K562 (cell line): ENCODE measurements around the gene CPPED1. TPM values are rescaled to one million over a fixed set of nuclear protein-coding genes. Genes with fewer than 3 reads are reported as not detected.
A peak's percentile ranks its signal among the peaks of the same experiment; 100 is the strongest.

Experiments used
- CSDE1 ChIP-seq, 2 experiments: fragments of 450-650 bp; IDR thresholded peaks; 2 replicates each; pipeline ENCODE4 v1.6.1; 2016; ENCODE audit warnings: mild to moderate bottlenecking in 1 of 2
- GABPA ChIP-seq: fragments of 200-800 bp; sonication (Bioruptor generic); conservative IDR thresholded peaks from 2 replicates; pipeline ENCODE4 v1.6.1; 2016; ENCODE audit warnings: low read depth, missing genetic modification characterization, missing compliant biosample characterization
- MEF2D ChIP-seq: conservative IDR thresholded peaks from 2 replicates; pipeline ENCODE4 v1.6.1; 2016; ENCODE audit warnings: low read depth, missing genetic modification characterization, missing compliant biosample characterization
- SIRT6 ChIP-seq: IDR thresholded peaks from one replicate; pipeline ENCODE4 v1.6.1; 2012; ENCODE audit warnings: low read depth, mild to moderate bottlenecking, control low read depth, inconsistent platforms, low read length, moderate library complexity
- SMAD2 ChIP-seq: fragments of 150-350 bp; IDR thresholded peaks from 2 replicates; pipeline ENCODE4 v1.6.1; 2014; ENCODE audit warnings: low read depth, mild to moderate bottlenecking, low read length
- ZNF785 ChIP-seq: fragments of 250-450 bp; sonication (Bioruptor Pico); IDR thresholded peaks from 2 replicates; pipeline ENCODE4 v1.4.0; 2020; ENCODE audit warnings: mild to moderate bottlenecking
- polyA plus RNA-seq, 8 experiments: library from polyadenylated mRNA; depleted of rRNA in 4 of 8; stranded (reverse) in 5 of 8; unstranded in 3 of 8; fragments of >200 nt; fragmentation: Nextera tagmentation in 2 of 8; fragmentation: Illumina TruSeq in 1 of 8; extraction: Ambion mirVana in 2 of 8; extraction: Trizol in 1 of 8; gene quantifications; 2 replicates each; pipeline versions ENCODE4 v1.2.1 to v1.2.3, GENCODE V29; 2011 to 2014; ENCODE audit warnings: inconsistent platforms in 1 of 8, missing spikeins in 1 of 8
- total RNA-seq, 7 experiments: library from RNA; depleted of rRNA in 6 of 7; stranded (reverse); fragments of >200 nt in 6 of 7; fragmentation: Illumina TruSeq in 2 of 7; extraction: Trizol in 2 of 7; gene quantifications; 2 replicates each; pipeline versions ENCODE4 v1.2.1 to v1.2.3, GENCODE V29; 2011 to 2021; ENCODE audit warnings: low replicate concordance in 1 of 7
- TF ChIP-seq, protein P1 (sequence below): fragments of 200-600 bp; sonication (generic); IDR thresholded peaks from one replicate; pipeline ENCODE4 v1.6.1; 2012; ENCODE audit warnings: mild to moderate bottlenecking, low read depth, low read length, inconsistent platforms
- TF ChIP-seq, protein P2 (sequence below): sonication (generic); formaldehyde crosslinking; IDR thresholded peaks from 2 replicates; pipeline ENCODE4 v1.8.1; 2023; ENCODE audit warnings: missing genetic modification reagents, mild to moderate bottlenecking, borderline replicate concordance
- TF ChIP-seq, protein P3 (sequence below): sonication (generic); formaldehyde crosslinking; IDR thresholded peaks from 2 replicates; pipeline ENCODE4 v1.8.0; 2022; ENCODE audit warnings: mild to moderate bottlenecking, missing genetic modification reagents

The CPPED1 gene
- total and polyA plus RNA-seq, 9 of the 15 experiments (the other 6 are each of a cell fraction or from before 2014, with no cell fraction given): 7.5 to 25.7 (median 16.9) TPM

DNA sequence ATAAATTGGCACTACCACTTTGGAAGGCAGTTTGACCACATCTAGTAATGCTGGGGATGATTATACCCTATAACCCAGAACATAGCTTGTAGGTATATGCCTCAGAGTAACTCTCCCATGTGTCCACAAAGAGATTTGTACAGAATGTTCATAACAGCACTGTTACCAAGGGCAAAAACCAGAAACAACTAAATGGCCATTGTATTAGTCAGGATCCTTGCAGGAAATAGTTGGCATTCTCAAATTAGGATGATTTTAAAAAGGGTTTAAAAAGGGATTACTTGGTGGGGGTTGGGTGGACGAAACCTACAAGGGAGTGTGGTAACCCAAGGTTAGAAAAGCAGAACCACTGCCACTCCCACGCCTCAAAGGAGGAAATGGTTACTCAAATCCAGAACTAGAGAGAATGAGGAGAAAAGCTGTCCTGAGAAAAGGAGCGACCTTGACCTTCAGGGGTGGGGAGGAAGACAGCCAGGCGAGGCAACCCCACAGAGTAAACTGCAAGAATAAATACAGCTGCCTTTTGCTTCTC is 2.1 kb downstream of the CPPED1 start (continued):
- TF ChIP-seq SMAD2: no peak
- TF ChIP-seq, protein P1, sequence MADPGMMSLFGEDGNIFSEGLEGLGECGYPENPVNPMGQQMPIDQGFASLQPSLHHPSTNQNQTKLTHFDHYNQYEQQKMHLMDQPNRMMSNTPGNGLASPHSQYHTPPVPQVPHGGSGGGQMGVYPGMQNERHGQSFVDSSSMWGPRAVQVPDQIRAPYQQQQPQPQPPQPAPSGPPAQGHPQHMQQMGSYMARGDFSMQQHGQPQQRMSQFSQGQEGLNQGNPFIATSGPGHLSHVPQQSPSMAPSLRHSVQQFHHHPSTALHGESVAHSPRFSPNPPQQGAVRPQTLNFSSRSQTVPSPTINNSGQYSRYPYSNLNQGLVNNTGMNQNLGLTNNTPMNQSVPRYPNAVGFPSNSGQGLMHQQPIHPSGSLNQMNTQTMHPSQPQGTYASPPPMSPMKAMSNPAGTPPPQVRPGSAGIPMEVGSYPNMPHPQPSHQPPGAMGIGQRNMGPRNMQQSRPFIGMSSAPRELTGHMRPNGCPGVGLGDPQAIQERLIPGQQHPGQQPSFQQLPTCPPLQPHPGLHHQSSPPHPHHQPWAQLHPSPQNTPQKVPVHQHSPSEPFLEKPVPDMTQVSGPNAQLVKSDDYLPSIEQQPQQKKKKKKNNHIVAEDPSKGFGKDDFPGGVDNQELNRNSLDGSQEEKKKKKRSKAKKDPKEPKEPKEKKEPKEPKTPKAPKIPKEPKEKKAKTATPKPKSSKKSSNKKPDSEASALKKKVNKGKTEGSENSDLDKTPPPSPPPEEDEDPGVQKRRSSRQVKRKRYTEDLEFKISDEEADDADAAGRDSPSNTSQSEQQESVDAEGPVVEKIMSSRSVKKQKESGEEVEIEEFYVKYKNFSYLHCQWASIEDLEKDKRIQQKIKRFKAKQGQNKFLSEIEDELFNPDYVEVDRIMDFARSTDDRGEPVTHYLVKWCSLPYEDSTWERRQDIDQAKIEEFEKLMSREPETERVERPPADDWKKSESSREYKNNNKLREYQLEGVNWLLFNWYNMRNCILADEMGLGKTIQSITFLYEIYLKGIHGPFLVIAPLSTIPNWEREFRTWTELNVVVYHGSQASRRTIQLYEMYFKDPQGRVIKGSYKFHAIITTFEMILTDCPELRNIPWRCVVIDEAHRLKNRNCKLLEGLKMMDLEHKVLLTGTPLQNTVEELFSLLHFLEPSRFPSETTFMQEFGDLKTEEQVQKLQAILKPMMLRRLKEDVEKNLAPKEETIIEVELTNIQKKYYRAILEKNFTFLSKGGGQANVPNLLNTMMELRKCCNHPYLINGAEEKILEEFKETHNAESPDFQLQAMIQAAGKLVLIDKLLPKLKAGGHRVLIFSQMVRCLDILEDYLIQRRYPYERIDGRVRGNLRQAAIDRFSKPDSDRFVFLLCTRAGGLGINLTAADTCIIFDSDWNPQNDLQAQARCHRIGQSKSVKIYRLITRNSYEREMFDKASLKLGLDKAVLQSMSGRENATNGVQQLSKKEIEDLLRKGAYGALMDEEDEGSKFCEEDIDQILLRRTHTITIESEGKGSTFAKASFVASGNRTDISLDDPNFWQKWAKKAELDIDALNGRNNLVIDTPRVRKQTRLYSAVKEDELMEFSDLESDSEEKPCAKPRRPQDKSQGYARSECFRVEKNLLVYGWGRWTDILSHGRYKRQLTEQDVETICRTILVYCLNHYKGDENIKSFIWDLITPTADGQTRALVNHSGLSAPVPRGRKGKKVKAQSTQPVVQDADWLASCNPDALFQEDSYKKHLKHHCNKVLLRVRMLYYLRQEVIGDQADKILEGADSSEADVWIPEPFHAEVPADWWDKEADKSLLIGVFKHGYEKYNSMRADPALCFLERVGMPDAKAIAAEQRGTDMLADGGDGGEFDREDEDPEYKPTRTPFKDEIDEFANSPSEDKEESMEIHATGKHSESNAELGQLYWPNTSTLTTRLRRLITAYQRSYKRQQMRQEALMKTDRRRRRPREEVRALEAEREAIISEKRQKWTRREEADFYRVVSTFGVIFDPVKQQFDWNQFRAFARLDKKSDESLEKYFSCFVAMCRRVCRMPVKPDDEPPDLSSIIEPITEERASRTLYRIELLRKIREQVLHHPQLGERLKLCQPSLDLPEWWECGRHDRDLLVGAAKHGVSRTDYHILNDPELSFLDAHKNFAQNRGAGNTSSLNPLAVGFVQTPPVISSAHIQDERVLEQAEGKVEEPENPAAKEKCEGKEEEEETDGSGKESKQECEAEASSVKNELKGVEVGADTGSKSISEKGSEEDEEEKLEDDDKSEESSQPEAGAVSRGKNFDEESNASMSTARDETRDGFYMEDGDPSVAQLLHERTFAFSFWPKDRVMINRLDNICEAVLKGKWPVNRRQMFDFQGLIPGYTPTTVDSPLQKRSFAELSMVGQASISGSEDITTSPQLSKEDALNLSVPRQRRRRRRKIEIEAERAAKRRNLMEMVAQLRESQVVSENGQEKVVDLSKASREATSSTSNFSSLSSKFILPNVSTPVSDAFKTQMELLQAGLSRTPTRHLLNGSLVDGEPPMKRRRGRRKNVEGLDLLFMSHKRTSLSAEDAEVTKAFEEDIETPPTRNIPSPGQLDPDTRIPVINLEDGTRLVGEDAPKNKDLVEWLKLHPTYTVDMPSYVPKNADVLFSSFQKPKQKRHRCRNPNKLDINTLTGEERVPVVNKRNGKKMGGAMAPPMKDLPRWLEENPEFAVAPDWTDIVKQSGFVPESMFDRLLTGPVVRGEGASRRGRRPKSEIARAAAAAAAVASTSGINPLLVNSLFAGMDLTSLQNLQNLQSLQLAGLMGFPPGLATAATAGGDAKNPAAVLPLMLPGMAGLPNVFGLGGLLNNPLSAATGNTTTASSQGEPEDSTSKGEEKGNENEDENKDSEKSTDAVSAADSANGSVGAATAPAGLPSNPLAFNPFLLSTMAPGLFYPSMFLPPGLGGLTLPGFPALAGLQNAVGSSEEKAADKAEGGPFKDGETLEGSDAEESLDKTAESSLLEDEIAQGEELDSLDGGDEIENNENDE: no peak
- peak; percentile 50 for TF ChIP-seq GABPA (tag)
- TF ChIP-seq MEF2D (tag): no peak
- no peak for TF ChIP-seq CSDE1 (IDR thresholded peaks at IDR 0.05)
- TF ChIP-seq, protein P2, sequence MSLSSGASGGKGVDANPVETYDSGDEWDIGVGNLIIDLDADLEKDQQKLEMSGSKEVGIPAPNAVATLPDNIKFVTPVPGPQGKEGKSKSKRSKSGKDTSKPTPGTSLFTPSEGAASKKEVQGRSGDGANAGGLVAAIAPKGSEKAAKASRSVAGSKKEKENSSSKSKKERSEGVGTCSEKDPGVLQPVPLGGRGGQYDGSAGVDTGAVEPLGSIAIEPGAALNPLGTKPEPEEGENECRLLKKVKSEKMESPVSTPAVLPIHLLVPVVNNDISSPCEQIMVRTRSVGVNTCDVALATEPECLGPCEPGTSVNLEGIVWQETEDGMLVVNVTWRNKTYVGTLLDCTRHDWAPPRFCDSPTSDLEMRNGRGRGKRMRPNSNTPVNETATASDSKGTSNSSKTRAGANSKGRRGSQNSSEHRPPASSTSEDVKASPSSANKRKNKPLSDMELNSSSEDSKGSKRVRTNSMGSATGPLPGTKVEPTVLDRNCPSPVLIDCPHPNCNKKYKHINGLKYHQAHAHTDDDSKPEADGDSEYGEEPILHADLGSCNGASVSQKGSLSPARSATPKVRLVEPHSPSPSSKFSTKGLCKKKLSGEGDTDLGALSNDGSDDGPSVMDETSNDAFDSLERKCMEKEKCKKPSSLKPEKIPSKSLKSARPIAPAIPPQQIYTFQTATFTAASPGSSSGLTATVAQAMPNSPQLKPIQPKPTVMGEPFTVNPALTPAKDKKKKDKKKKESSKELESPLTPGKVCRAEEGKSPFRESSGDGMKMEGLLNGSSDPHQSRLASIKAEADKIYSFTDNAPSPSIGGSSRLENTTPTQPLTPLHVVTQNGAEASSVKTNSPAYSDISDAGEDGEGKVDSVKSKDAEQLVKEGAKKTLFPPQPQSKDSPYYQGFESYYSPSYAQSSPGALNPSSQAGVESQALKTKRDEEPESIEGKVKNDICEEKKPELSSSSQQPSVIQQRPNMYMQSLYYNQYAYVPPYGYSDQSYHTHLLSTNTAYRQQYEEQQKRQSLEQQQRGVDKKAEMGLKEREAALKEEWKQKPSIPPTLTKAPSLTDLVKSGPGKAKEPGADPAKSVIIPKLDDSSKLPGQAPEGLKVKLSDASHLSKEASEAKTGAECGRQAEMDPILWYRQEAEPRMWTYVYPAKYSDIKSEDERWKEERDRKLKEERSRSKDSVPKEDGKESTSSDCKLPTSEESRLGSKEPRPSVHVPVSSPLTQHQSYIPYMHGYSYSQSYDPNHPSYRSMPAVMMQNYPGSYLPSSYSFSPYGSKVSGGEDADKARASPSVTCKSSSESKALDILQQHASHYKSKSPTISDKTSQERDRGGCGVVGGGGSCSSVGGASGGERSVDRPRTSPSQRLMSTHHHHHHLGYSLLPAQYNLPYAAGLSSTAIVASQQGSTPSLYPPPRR: no peak
- TF ChIP-seq, protein P3, sequence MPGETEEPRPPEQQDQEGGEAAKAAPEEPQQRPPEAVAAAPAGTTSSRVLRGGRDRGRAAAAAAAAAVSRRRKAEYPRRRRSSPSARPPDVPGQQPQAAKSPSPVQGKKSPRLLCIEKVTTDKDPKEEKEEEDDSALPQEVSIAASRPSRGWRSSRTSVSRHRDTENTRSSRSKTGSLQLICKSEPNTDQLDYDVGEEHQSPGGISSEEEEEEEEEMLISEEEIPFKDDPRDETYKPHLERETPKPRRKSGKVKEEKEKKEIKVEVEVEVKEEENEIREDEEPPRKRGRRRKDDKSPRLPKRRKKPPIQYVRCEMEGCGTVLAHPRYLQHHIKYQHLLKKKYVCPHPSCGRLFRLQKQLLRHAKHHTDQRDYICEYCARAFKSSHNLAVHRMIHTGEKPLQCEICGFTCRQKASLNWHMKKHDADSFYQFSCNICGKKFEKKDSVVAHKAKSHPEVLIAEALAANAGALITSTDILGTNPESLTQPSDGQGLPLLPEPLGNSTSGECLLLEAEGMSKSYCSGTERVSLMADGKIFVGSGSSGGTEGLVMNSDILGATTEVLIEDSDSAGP: no peak
- no peak for TF ChIP-seq ZNF785
- TF ChIP-seq SIRT6: no peak
